K562 (cell line): ENCODE results near the gene NFIL3. TPM values are rescaled to one million over a fixed set of nuclear protein-coding genes. Genes with fewer than 3 reads are reported as not detected.

Experiments used
- ATAC-seq: fragments of 200-7000 bp; cut with Tn5 transposase; 3 replicates; pipeline ENCODE4 v1.9.1; 2020; ENCODE audit warnings: moderate library complexity
- BruUV-seq: library from RNA; stranded (reverse); fragments of 400-500 nt; replicated peaks from 2 replicates; lab custom pipeline; 2021; lab: Mats Ljungman, UMichigan
- CTCF ChIA-PET: fragments of 300-600 bp; formaldehyde crosslinking; extraction: SDS; loops from one replicate; lab custom pipeline; 2021; ENCODE audit warnings: low intra/inter-chr PET ratio; lab: Yijun Ruan, JAX
- POLR2A ChIA-PET: fragments of 300-600, 350-650 bp; sonication (Branson Sonifier 250); formaldehyde crosslinking; extraction: SDS; loops from one replicate; lab custom pipeline; 2021; ENCODE audit warnings: antibody characterized with exemption, inconsistent platforms; lab: Yijun Ruan, JAX
- DNase-seq, 4 experiments: peaks; one replicate each; pipeline versions ENCODE4 v3.0.0 to v3.0.0-alpha.2; 2011 to 2018; ENCODE audit warnings: low spot score in 3 of 4, mixed read lengths in 3 of 4; ENCODE audit errors: extremely low read depth in 1 of 4
- FAIRE-seq: peaks from 2 replicates; lab custom pipeline; 2011; peaks lifted over from hg19 to GRCh38; lab: Jason Lieb, UNC
- H2AFZ ChIP-seq: 2 replicates; pipeline ENCODE4 v1.6.0; 2011; ENCODE audit warnings: low read depth, low read length, control low read depth, inconsistent platforms
- H3K27ac ChIP-seq: fragments of 200-600 bp; 3 replicates; pipeline ENCODE4 v1.8.0; 2011; ENCODE audit warnings: low read depth, mild to moderate bottlenecking, control low read depth, inconsistent platforms, low read length, moderate library complexity, mixed read lengths; ENCODE audit errors: extremely low read depth
- H3K27me3 ChIP-seq, 2 experiments: fragments of 300-600 bp in 1 of 2; 2 replicates in 1 of 2; 3 replicates in 1 of 2; pipeline versions ENCODE4 v1.6.0 to v1.8.0; 2011; ENCODE audit warnings: inconsistent platforms in 2 of 2, low read length in 2 of 2, mild to moderate bottlenecking in 1 of 2, mixed read lengths in 1 of 2, moderate library complexity in 1 of 2; ENCODE audit not compliant: control insufficient read depth in 2 of 2, insufficient read depth in 2 of 2
- H3K36me3 ChIP-seq: fragments of 300-600 bp; 3 replicates; pipeline ENCODE4 v1.8.0; 2011; ENCODE audit warnings: mild to moderate bottlenecking, low read length, inconsistent platforms; ENCODE audit not compliant: control insufficient read depth, insufficient read depth
- H3K4me1 ChIP-seq, 2 experiments: fragments of 200-600 bp in 1 of 2; replicated peaks in 1 of 2; 2 replicates in 1 of 2; 3 replicates in 1 of 2; pipeline versions ENCODE4 v1.5.1 to v1.8.0; 2011; ENCODE audit warnings: inconsistent platforms in 2 of 2, low read length in 2 of 2, mild to moderate bottlenecking in 1 of 2, mixed read lengths in 1 of 2, moderate library complexity in 1 of 2; ENCODE audit not compliant: control insufficient read depth in 2 of 2, insufficient read depth in 2 of 2
- H3K4me2 ChIP-seq: 2 replicates; pipeline ENCODE4 v1.6.1; 2011; ENCODE audit warnings: low read length, control low read depth, inconsistent platforms, mixed read lengths; ENCODE audit not compliant: insufficient read depth
- H3K4me3 ChIP-seq: fragments of 200-600 bp; sonication (generic), shearing (Covaris generic); 2 replicates; pipeline ENCODE4 v1.5.1; 2016; ENCODE audit warnings: control low read depth, inconsistent platforms
- H3K79me2 ChIP-seq: fragments of 200-600 bp; 3 replicates; pipeline ENCODE4 v1.8.0; 2011; ENCODE audit warnings: low read length, inconsistent platforms; ENCODE audit not compliant: control insufficient read depth, insufficient read depth
- H3K9ac ChIP-seq, 2 experiments: 2 replicates each; pipeline versions ENCODE4 v1.6.0 to v1.6.1; 2011; ENCODE audit warnings: low read depth in 2 of 2, low read length in 2 of 2, control low read depth in 1 of 2, inconsistent platforms in 1 of 2, mild to moderate bottlenecking in 1 of 2, mixed read lengths in 1 of 2; ENCODE audit not compliant: insufficient read depth in 1 of 2
- H3K9me1 ChIP-seq: one replicate; pipeline ENCODE4 v1.6.0; 2011; ENCODE audit warnings: inconsistent platforms, mild to moderate bottlenecking, low read length, moderate library complexity; ENCODE audit not compliant: control insufficient read depth, insufficient read depth
- H3K9me3 ChIP-seq: replicated peaks from 2 replicates; pipeline ENCODE4 v1.5.1; 2011; ENCODE audit warnings: low read depth, low read length, inconsistent platforms; ENCODE audit not compliant: control insufficient read depth, insufficient read depth
- H4K20me1 ChIP-seq: replicated peaks from 2 replicates; pipeline ENCODE4 v1.6.1; 2011; ENCODE audit warnings: low read length, inconsistent platforms, mixed read lengths; ENCODE audit not compliant: control insufficient read depth, insufficient read depth
- ATF3 ChIP-seq, 2 experiments: fragments of 450-650 bp in 1 of 2; sonication (generic) in 1 of 2; formaldehyde crosslinking in 1 of 2; IDR thresholded peaks in 1 of 2; conservative IDR thresholded peaks in 1 of 2; 2 replicates each; pipeline versions ENCODE4 v1.6.1 to v1.8.1; 2016 to 2023; ENCODE audit warnings: mild to moderate bottlenecking in 2 of 2, moderate library complexity in 2 of 2, inconsistent platforms in 1 of 2, missing genetic modification reagents in 1 of 2
- CEBPG ChIP-seq, 3 experiments: fragments of 200-800 bp in 1 of 3; sonication (Bioruptor generic) in 1 of 3; sonication (generic) in 1 of 3; formaldehyde crosslinking in 1 of 3; IDR thresholded peaks in 2 of 3; conservative IDR thresholded peaks in 1 of 3; 2 replicates each; pipeline versions ENCODE4 v1.6.1 to v1.8.0; 2016 to 2022; ENCODE audit warnings: missing compliant biosample characterization in 2 of 3, missing genetic modification characterization in 2 of 3, mild to moderate bottlenecking in 1 of 3, missing genetic modification reagents in 1 of 3
- MEF2D ChIP-seq: conservative IDR thresholded peaks from 2 replicates; pipeline ENCODE4 v1.6.1; 2016; ENCODE audit warnings: low read depth, missing genetic modification characterization, missing compliant biosample characterization
- TAF1 ChIP-seq: IDR thresholded peaks from 2 replicates; pipeline ENCODE4 v1.6.1; 2011; ENCODE audit warnings: mild to moderate bottlenecking, low read length, moderate library complexity; ENCODE audit not compliant: insufficient read depth, control insufficient read depth, severe bottlenecking; ENCODE audit errors: extremely low read depth
- ZNF146 ChIP-seq: IDR thresholded peaks from one replicate; pipeline ENCODE4 v1.6.1; 2018; ENCODE audit warnings: missing compliant biosample characterization; ENCODE audit not compliant: unreplicated experiment
- ZNF263 ChIP-seq: sonication (generic); formaldehyde crosslinking; IDR thresholded peaks from 2 replicates; pipeline ENCODE4 v1.8.0; 2022; ENCODE audit warnings: mild to moderate bottlenecking, missing genetic modification reagents, borderline replicate concordance
- ZNF507 ChIP-seq: conservative IDR thresholded peaks from 2 replicates; pipeline ENCODE4 v1.6.1; 2017; ENCODE audit warnings: missing genetic modification characterization, missing compliant biosample characterization
- WGBS: fragments of 100-300 bp; shearing (Covaris generic); methylation state at CpG from one replicate; pipeline ENCODE4 v1.1.6; 2016; ENCODE audit warnings: low coverage, mixed read lengths; ENCODE audit not compliant: insufficient coverage; ENCODE audit errors: missing lambda C conversion rate; 5-methylcytosine and 5-hydroxymethylcytosine counted together
- in situ Hi-C: fragments of 300-500 bp; cut with MboI; formaldehyde crosslinking; loops from 4 replicates; pipeline ENCODE4 v1.15.0; 2018; ENCODE audit warnings: inconsistent platforms, mixed read lengths
- intact Hi-C: fragments of 100-400 bp; cut with micrococcal nuclease; formaldehyde crosslinking; loops from 2 replicates; pipeline ENCODE4 v1.14.2; 2022
- polyA plus RNA-seq, 8 experiments: library from polyadenylated mRNA; depleted of rRNA in 4 of 8; stranded (reverse) in 5 of 8; unstranded in 3 of 8; fragments of >200 nt; fragmentation: Nextera tagmentation in 2 of 8; fragmentation: Illumina TruSeq in 1 of 8; extraction: Ambion mirVana in 2 of 8; extraction: Trizol in 1 of 8; gene quantifications; 2 replicates each; pipeline versions ENCODE4 v1.2.1 to v1.2.3, GENCODE V29; 2011 to 2014; ENCODE audit warnings: inconsistent platforms in 1 of 8, missing spikeins in 1 of 8
- total RNA-seq, 7 experiments: library from RNA; depleted of rRNA in 6 of 7; stranded (reverse); fragments of >200 nt in 6 of 7; fragmentation: Illumina TruSeq in 2 of 7; extraction: Trizol in 2 of 7; gene quantifications; 2 replicates each; pipeline versions ENCODE4 v1.2.1 to v1.2.3, GENCODE V29; 2011 to 2021; ENCODE audit warnings: low replicate concordance in 1 of 7
- TF ChIP-seq, protein P1 (sequence below), 2 experiments: IDR thresholded peaks; 2 replicates each; pipeline ENCODE4 v1.6.1; 2011; ENCODE audit warnings: borderline replicate concordance in 1 of 2, control low read depth in 1 of 2, low read depth in 1 of 2, low read length in 1 of 2, mild to moderate bottlenecking in 1 of 2, mixed read lengths in 1 of 2, moderate library complexity in 1 of 2; ENCODE audit not compliant: insufficient read depth in 1 of 2, insufficient read length in 1 of 2, poor library complexity in 1 of 2, severe bottlenecking in 1 of 2; ENCODE audit errors: extremely low read depth in 1 of 2

NFIL3 gene
- total and polyA plus RNA-seq, 9 of the 15 experiments (the other 6 are each of a cell fraction or from before 2014, with no cell fraction given) = 3.2 to 16.1 (median 9.3) TPM

DNA sequence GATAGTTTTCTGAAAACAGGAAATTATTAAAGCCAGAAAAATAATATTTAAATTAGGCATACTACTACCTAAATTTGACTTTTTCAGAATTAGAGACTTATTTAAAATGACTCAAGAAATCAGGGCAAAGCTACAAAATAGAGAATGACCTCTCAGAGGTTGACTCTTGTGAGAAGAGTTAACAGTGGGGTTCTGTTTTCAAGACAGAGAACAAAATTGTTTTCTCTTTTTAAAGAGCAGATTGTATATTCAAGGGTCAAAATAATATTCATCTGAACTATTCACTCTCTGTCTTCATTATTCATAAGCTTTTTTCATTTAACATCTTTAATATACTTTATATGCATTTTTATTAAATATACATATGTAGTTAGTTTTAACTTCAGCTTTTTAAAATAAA, 40.1 kb downstream of the NFIL3 start:
- FAIRE-seq (no peak), DNase-seq (no peak), ATAC-seq (no peak)
- in situ Hi-C loops (no loop called here), intact Hi-C loops (no loop called here)
- H3K4me2 ChIP-seq = no peak overlapping the region
- no peak overlapping the region for H3K4me3 ChIP-seq
- no TSS peak for BruUV-seq
- H3K9me3 ChIP-seq = no peaks in the 10 kb centered on the region
- CTCF ChIA-PET = no interaction called here
- no peak overlapping the region for H3K27ac ChIP-seq
- no peak overlapping the region for H2AFZ ChIP-seq
- H3K4me1 ChIP-seq = no peaks in the 10 kb centered on the region
- H3K27me3 ChIP-seq = 0 out of 5 replicates have a peak, but pooled peaks cover 0 to 2% of the 10 kb centered on the region in 2 experiments
- H3K9ac ChIP-seq = no peak overlapping the region
- POLR2A ChIA-PET = interaction anchor here (0.6 kb wide), 1 partner anchor 32 kb away, joined by 3 read pairs; no protein-coding TSS in a partner anchor
- no peaks in the 10 kb centered on the region for H4K20me1 ChIP-seq
- H3K79me2 ChIP-seq = no peaks in the 10 kb centered on the region
- no peaks in the 10 kb centered on the region for H3K9me1 ChIP-seq
- TF ChIP-seq, protein P1, sequence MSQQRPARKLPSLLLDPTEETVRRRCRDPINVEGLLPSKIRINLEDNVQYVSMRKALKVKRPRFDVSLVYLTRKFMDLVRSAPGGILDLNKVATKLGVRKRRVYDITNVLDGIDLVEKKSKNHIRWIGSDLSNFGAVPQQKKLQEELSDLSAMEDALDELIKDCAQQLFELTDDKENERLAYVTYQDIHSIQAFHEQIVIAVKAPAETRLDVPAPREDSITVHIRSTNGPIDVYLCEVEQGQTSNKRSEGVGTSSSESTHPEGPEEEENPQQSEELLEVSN (IDR thresholded peaks at IDR 0.05; ENCODE audit: borderline replicate concordance in 1 of 2, extremely low read depth in 1 of 2, insufficient read depth in 1 of 2, insufficient read length in 1 of 2, low read depth in 1 of 2, low read length in 1 of 2, poor library complexity in 1 of 2, severe bottlenecking in 1 of 2) = no peak
- no peak for TF ChIP-seq ZNF507
- no peak for TF ChIP-seq MEF2D (tag)
- H3K36me3 ChIP-seq = no peaks in the 10 kb centered on the region

GRCh38 chr9:91382298-91382697, 41.3 kb downstream of the NFIL3 start:
- H4K20me1 ChIP-seq = no peaks in the 10 kb centered on the region
- no peak overlapping the region for H3K4me2 ChIP-seq
- WGBS = 37% methylated on average over 4 of the region's 4 CpGs
- no peaks in the 10 kb centered on the region for H3K4me1 ChIP-seq
- no TSS peak for BruUV-seq
- no peak overlapping the region for H3K27ac ChIP-seq
- TF ChIP-seq CEBPG (CRISPR knock-in tag; IDR thresholded peaks at IDR 0.05) (no peak), CEBPG (tag; conservative IDR thresholded peaks at IDR 0.05 in 1 of 2, IDR thresholded peaks at IDR 0.05 in 1 of 2) (peak in 1 of 2 experiments; percentile 68; a peak in 2 of 4 replicates), ZNF146 (CRISPR knock-in tag) (no peak), ZNF263 (no peak), TAF1 (no peak), ATF3 (IDR thresholded peaks at IDR 0.05) (peak; percentile 17; the same call in 1 of the 2 replicates), ATF3 (CRISPR knock-in tag; conservative IDR thresholded peaks at IDR 0.05) (no peak)
- H2AFZ ChIP-seq = no peak overlapping the region
- H3K36me3 ChIP-seq = no peaks in the 10 kb centered on the region
- ChIA-PET CTCF (no interaction called here), POLR2A (interaction anchor here (0.6 to 1.0 kb wide), 2 partner anchors 42 to 332 kb away, joined by 3 read pairs; partner anchors contain the start of gene NFIL3)
- DNase-seq = no peak
- in situ Hi-C loops (no loop called here), intact Hi-C loops (no loop called here)
- H3K27me3 ChIP-seq = 0 out of 5 replicates have a peak, but pooled peaks cover 0 to 2% of the 10 kb centered on the region in 2 experiments
- H3K9me3 ChIP-seq = no peaks in the 10 kb centered on the region
- no peak overlapping the region for H3K9ac ChIP-seq
- no peak overlapping the region for H3K4me3 ChIP-seq
- H3K9me1 ChIP-seq = no peaks in the 10 kb centered on the region
- no peak for FAIRE-seq
- no peaks in the 10 kb centered on the region for H3K79me2 ChIP-seq
- no peak for ATAC-seq
